ENCODE results near the gene VPS4B. TPM values are rescaled to one million over a fixed set of nuclear protein-coding genes. Genes with fewer than 3 reads are reported as not detected.

The VPS4B gene
- total and polyA plus RNA-seq, 2 donors (not counting 3 experiments of a cell fraction or from before 2014, with no cell fraction given) = 10.5 to 54.7 TPM

- peaks cover 0 to 2% of the 10 kb centered on the region in 2 experiments for H3K27me3 ChIP-seq (ENCODE audit: control insufficient read depth in 2 of 2, insufficient read depth in 2 of 2, low read length in 2 of 2)
- no TSS peak for BruUV-seq (replicated peaks)
- TF ChIP-seq POLR2AphosphoS5 (IDR thresholded peaks at IDR 0.05; ENCODE audit: insufficient read depth, low read depth, low read length) (no peak), MYC (IDR thresholded peaks at IDR 0.05; ENCODE audit: low read depth, low read length) (no peak), JUN (IDR thresholded peaks at IDR 0.05; ENCODE audit: borderline replicate concordance, insufficient read depth, insufficient read length, low read depth) (no peak), GATA2 (IDR thresholded peaks at IDR 0.05; ENCODE audit: insufficient read depth, insufficient read length, low read depth, low read length) (no peak), EZH2 (IDR thresholded peaks at IDR 0.05; ENCODE audit: borderline replicate concordance, low read depth, low read length, severe bottlenecking) (no peak), POLR2A (IDR thresholded peaks at IDR 0.05; ENCODE audit: low read depth, low read length) (no peak), FOS (IDR thresholded peaks at IDR 0.05; ENCODE audit: borderline replicate concordance, insufficient read depth, low read length) (no peak), CTCF (IDR thresholded peaks at IDR 0.05; ENCODE audit: extremely low read depth in 1 of 2, insufficient read depth in 1 of 2, low read depth in 1 of 2, low read length in 2 of 2) (no peak)
- TF ChIP-seq, protein P1, sequence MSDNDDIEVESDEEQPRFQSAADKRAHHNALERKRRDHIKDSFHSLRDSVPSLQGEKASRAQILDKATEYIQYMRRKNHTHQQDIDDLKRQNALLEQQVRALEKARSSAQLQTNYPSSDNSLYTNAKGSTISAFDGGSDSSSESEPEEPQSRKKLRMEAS (IDR thresholded peaks at IDR 0.05; ENCODE audit: insufficient read depth, insufficient read length) = no peak
- ChIA-PET POLR2A (no interaction called here), CTCF (no interaction called here)
- DNase-seq (ENCODE audit: low read depth, low spot score) (no peak), FAIRE-seq (no peak)
- H3K4me2 ChIP-seq (ENCODE audit: insufficient read depth, low read length) = no peak overlapping the region
- no peak overlapping the region for H3K27ac ChIP-seq (ENCODE audit: insufficient read depth, low read depth, low read length)
- no peaks in the 10 kb centered on the region for H3K79me2 ChIP-seq (ENCODE audit: control insufficient read depth, insufficient read depth, low read length)
- H3K4me3 ChIP-seq (replicated peaks in 1 of 3; ENCODE audit: insufficient read depth in 1 of 3, low read depth in 1 of 3, low read length in 3 of 3) = no peak overlapping the region
- no peak overlapping the region for H2AFZ ChIP-seq (ENCODE audit: low read depth, low read length)
- no peaks in the 10 kb centered on the region for H3K4me1 ChIP-seq (ENCODE audit: control insufficient read depth, extremely low read depth, insufficient read depth, low read length)
- intact Hi-C loops (cut with micrococcal nuclease) (no loop called here), dilution Hi-C loops (cut with MboI; ENCODE audit: extremely low pct_ligation_motif_present, low sequenced_read_pairs) (no loop called here)
- H3K9ac ChIP-seq (replicated peaks; ENCODE audit: extremely low read depth, insufficient read depth, low read length) = no peak overlapping the region
- no peaks in the 10 kb centered on the region for H3K9me3 ChIP-seq (replicated peaks; ENCODE audit: control insufficient read depth, insufficient read depth, low read length)
- no peaks in the 10 kb centered on the region for H4K20me1 ChIP-seq (replicated peaks; ENCODE audit: control insufficient read depth, extremely low read depth, insufficient read depth, low read length)
- H3K9me1 ChIP-seq (replicated peaks; ENCODE audit: control insufficient read depth, extremely low read depth, insufficient read depth, low read length) = no peaks in the 10 kb centered on the region
- no peaks in the 10 kb centered on the region for H3K36me3 ChIP-seq (ENCODE audit: control insufficient read depth in 2 of 2, extremely low read depth in 1 of 2, insufficient read depth in 2 of 2, low read length in 2 of 2)
Measured at GRCh38 chr18:63444580-63444979, 22.3 kb upstream of the VPS4B start.
